Measurements from ENCODE around the gene SMARCAL1.
"Not testable (repeated sequence)": the region's sequence is repeated elsewhere in the genome, so short reads cannot be mapped to it uniquely, and the experiment has no call there.

SMARCAL1 gene

DNA sequence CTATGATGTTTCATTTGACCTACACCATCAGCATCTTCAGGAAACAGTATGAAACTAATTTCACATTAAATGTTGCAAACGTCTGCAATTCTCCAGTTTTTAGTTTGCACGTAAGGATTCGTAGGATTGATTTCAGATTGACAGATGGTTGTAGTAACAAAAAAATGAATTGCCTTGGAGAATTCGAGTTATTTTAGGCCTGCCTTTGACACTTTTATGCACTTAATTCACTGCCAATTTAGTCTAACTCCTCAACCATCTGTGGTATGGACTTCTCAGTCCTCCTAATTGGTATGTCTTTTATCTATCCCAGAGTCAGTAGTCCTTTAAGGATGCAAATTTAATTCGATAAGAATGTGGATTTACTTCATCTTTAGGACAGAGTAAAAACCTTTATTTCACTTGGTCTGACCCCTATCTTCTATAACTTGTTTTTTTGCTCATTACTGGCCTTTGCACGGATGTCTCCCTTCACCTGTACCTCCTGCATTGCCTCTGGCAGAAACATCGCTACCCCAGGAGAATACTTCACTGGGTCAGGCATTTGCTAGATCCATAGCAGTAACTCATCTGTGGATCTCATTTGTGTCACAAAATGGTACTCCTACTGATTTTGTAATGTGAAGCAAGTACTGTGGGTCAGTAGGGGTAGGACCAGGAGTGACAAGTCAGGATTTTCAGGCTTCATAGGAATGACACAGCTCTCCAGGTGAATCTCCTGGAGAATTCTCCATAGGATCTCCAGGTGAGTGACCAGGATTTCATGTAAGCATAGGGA is 90.3 kb downstream of the SMARCAL1 start:
- DNase-seq = no peak

DNA sequence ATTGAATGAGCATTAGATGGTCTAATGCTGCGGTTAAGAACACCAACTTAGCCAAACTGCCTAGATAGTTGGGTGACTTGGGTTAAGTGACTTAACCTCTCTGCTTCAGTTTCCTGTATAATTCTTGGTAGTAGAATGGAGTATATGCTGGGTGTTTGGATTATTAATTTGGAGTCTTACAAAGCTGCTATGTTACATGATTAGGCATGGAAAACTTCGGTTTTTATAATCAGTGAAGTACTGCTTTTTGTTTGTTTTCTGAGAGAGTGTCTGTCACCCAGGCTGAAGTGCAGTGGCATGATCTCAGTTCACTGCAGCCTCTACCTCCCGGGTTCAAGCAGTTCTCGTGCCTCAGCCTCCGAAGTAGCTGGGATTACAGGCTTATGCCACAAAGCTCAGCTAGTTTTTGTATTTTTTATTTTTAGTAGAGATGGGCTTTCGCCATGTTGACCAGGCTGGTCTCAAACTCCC is 90.9 kb downstream of the SMARCAL1 start:
- no peak for DNase-seq

DNA sequence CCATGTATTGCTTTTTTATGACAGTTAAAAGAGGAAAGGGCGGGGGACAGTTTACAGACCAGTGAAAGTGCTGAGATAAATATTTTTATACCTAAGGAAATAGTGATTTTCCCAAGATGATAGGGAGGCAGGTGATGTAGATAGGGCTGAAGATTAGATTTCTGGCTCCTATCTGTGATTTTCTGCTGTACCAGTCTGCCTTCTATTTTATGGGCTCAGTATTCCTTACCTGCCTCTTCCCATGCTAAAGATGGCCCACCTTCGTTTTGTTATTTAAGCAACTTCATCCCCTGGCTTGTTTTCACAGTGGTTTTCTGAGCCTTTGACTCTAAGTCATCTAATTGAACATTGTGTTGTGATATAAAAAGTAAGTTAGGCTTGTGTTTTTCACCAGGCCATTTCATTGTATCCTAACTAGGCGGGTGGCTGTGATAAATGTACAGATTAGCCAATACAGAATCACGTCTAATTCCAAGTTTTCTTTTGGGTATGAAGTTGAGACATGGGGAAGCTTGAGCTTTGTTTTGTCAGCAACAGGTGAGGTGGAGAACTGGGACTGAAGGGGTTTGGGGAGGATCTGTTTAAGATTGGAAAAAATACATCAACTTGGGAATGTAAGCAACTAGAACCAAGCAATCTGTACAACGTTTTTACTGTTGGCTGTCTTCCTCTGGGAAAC is 91.6 kb downstream of the SMARCAL1 start:
- no peak for DNase-seq

DNA sequence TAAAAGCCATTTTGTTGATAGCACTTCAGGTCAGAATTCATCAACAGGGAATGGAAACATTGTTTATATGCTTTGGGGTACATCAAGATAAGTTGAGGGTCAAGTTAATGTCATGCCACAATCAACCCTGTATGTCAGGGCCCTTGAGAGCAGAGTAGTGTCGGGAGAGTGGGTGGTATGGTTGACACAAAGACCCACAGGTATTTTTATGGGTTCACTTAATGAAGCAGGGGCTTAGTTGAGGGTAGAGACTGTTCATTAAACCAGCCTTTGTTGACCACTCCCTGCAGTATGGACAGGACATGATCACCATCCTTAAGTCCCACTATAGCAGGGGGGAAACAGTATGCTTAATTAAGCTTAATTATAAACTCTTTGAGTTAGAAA is 92.1 kb downstream of the SMARCAL1 start:
- no peak for DNase-seq

DNA sequence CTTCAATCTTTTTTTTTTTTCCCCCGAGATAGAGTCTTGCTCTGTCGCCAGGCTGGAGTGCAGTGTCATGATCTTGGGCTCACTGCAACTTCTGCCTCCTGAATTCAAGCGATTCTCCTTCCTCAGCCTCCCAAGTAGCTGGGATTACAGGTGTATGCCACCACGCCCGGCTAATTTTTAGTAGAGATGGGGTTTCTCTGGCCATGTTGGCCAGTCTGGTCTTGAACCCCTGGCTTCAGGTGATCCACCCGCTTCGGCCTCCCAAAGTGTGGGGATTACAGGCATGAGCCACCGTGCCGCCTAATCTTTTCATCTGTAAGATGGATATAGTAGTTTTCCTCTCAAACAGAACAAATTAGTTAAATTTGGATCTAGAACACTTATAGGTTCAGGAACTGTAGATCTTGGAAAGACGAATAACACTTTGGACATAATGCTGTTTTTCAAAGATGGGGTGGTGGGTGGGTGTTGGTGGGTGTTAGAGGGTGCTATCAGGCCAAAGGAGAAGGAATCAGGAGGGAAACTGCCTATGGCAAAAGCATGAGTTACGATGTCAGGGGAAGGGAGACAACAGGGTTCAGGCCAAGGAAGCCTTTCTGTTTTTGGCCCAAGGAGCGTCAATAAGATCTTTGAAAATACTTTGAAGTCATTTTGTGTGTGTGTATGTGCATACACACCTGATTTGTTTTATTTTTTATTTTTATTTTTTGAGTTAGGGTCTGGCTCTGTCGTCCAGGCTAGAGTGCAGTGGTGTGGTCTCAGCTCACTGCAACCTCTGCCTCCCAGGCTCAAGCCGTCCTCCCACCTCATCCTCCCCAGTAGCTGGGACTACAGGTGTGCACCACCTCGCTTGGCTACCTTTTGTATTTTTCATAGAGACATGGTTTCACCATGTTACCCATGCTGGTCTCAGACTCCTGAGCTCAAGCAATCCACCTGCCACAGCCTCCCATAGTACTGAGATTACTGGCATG is 93.1 kb downstream of the SMARCAL1 start:
- no peak for DNase-seq

DNA sequence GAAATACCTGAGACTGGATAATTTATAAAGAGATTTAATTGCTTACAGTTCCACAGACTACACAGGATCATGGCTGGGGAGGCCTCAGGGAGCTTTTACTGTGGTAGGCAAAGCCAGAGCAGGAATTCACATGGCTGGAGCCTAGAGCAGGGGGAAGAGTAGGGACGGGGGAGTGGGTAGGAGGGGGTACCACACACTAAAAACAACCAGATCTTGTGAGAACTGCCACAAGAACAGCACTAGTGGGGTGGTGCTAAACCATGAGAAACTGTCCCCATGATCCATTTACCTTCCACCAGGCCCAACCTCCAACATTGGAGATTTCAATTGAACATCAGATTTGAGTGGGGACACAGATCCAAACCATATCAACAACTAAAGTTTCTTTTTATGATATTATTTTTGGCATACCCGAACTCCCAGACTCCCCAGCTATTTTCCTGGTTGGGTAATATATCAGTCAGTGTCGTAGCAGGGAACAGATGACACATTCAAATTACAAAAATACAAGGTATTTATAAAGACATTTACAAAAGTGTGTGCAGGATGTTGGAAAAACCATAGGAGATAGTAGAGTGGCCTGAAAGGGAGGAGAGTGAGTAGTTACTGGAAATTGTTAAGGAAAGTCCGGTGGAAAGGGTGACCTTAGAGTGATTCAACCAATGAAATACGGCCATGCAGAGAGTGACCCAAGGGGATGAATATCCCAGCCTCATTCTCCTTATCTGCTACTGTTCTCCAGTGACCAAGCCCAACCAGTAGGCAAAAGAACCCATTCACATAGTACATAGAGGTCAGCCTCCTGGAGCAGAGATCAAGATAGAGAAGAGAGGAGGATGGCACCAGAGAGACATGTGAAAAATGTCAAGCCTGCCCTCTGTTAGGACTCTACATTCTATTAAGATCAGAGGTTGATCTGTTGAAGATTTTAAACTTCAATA is 95.2 kb downstream of the SMARCAL1 start:
- DNase-seq = no peak

DNA sequence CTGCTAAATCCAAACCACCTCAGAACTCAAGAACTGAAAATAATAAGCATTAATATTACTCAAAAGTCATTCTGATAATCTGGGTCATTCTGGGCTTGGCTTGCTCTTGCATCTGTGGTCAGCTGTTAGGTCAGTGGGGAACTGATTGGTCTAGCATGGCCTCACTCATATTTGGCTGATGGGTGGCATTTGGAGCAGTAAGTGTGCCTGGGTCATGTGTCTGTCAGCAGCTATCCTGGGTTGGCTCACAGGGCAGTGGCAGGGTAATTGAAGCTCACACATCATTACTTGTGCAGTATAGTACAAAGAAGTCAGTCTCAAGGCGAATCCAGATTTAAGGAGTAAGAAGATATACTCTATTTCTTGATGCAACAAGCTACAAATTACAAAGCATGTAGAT is 95.9 kb downstream of the SMARCAL1 start:
- DNase-seq = no peak

DNA sequence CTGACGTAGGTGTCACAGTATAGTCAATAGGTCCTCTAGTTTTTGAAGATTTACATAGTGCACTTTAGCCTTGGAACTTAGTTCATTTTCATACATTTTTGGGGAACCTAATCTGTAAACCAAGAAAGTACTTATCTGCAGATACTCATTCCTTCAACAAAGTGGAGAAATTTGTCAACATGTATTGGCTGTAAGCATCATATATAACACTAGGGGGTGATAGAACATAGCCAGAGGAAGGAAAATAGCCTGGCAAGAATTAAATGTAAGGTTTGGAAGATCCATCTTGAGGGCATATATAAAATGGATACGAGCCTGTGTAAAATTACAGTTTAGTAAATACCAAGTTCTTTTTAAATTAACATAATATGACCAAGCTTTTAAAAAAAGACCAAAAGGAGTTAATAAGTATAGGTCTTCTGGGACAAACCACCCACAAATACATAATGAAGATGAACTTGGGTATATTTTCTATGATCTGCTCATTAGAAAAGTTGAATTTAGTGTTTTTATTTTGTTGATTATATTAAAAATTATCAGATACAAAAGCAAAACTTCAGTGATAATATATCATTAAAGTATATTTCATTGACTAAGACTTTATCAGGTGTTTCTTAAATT is 104.6 kb downstream of the SMARCAL1 start:
- DNase-seq = peak in 1 of 2 experiments; percentile 9

DNA sequence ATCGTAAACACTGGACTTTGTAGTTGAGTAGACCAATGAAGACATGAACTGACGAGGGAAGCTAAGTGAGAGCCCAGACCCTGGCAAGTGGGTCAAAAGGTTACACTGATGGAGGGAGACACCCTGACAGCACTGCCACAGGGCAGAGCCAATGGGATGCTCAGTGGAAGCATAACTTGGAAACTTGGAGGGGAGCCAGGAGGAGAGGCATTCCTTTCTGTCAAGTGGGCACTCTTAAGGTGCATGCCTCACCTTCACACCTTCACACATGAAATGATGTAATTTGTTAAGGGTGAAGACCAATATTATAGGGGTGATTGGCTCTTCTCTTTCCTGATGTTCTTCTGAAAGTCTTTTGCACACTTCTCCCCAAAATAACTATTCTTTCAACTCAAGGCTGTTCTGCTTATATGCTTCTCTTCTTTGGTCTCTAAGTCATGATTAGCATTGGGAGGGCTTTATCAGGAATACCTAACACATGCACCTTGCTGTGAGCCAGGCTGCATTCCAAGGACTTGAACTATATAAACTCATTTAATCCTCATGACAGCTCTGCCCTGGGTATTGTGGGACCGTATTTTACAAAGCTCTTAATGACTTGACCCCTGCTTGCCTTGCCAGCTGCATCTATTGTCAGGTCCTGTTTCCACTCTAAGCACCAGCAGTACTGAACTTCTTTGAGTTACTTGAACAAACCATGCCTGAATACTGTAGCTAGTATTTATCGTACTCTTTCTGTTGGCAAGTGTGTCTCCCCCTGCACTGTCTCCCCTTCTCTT is 105.4 kb downstream of the SMARCAL1 start:
- no peak for DNase-seq

DNA sequence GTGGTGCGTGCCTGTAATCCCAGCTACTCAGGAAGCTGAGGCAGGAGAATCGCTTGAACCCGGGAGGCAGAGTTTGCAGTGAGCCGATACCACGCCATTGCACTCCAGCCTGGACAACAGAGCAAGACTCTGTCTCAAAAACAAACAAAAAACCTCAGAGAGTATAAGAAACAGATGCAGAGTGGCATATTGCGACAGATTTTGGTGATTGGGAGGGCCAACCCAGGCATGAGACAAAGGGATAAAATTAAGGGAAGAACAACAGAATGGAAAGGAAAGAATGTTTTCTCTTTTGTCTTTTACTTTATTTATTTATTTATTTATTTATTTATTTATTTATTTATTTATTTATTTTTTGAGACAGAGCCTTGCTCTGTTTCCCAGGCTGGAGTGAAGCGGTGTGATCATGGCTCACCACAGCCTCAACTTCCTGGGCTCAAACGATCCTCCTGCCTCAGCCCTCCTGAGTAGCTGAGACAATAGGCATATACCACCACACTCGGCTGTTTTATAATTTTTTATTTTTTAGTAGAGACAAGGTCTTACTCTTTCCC is 106.4 kb downstream of the SMARCAL1 start:
- not testable (repeated sequence) for DNase-seq

DNA sequence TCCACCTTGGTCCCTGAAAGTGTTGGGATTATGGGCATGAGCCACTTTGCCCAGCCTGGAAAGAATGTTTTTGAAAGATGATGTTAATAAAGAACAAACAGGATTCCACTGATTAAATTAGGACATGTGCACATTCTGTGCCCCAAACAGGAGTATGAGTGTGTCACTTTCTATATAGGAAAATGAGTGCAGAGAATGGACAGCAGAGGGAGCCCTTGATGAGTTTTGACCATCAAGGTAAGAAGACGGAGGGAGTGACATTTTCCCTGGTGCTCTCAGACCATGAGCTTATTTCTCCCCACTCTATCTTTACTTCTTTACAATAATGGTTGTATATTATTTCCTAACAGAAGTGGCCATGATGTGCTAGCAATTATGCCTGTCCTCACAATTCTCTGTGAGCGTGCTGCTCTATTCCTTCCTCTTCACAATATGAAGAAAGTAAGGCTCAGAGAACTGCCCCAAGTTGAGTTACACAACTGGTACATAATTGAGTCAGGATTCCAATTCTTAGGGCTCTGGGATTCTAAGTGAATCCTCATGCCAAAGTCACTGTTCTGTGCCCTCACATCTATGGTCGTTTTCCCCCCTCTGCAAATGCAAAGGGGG is 107.0 kb downstream of the SMARCAL1 start:
- peak; percentile 58 for DNase-seq

DNA sequence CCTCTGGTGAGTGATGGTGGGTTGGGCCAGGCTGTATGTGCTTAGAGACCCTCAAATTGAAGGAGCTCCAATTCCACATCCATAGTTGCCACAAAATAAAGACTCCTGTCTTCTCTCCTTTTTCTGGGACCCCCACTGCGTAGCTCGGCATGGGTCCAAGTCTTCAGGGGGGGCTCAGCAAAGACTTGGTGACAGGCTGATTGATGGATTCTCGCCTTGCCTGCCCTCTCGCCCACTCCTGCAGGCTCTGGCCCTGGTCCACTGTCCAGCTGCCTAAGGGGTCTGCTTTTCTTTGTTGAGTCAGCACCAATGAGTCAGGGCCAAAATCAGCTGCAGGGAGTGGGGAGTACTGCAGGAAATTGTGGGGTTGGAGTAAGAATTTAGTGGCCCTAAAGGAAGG is 107.8 kb downstream of the SMARCAL1 start:
- DNase-seq = no peak

DNA sequence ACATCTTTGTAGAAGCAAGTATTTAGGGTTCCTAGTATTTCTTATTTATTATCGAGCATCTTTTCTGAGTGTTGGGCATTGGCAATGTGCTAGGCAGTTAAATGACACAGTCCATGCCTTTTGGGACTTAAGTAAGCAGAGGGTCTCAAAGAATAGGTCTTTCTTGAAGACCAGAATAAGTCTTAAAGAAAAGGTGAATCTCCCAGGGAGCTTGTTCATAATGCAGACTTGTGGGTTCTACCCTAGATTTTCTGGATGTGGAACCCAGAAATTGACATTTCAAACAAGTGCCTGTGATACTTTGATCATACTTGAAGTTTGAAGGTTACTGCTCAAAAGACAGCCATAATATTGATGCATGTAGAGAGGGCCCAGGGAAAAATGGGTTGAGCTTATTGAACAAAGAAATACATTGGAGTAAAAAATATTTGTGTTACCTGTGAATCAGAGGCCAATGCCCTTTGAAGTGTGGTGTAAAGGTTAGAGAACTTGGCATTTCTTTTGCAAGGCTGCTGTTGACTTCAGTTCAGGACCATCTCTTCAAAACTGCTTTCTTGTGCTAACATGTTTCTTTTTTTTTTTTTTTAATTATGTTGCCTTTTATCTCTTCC is 110.7 kb downstream of the SMARCAL1 start:
- DNase-seq = no peak

DNA sequence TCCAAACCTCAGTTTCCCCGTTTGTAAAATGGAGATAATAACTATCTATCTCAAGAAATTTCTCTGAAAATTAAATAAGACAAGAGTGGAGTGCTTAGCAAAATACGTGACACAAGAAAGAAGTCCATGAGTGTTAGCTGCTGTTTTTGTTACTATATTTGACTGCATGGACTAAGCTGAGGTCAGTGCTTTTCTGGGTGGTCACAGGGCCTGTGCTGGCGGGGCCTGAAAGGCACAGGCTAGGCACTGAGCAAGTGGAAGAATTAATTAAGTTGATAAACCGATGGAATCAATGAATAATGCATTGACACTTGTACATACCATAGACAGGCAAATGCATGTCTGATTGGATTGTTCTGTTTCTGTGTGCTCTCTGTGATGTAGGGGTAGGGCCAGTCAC is 113.7 kb downstream of the SMARCAL1 start:
- DNase-seq = no peak

DNA sequence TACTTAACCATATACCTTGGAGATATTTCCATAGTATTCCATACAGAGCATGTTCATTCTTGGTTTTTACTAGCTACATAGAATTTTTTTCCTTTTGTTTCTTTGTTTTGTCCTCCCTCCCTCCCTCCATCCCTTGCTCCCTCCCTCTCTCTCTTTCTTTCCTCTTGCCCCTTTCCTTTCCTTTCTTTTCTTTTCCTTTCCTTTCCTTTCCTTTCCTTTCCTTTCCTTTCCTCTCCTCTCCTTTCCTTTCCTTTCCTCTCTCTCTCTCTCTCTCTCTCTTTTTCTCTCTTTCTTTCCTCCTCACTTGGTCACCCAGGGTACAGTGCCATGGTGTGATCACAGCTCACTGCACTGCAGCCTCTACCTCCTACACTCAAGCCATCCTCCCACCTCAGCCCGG is 114.7 kb downstream of the SMARCAL1 start:
- no peak for DNase-seq

DNA sequence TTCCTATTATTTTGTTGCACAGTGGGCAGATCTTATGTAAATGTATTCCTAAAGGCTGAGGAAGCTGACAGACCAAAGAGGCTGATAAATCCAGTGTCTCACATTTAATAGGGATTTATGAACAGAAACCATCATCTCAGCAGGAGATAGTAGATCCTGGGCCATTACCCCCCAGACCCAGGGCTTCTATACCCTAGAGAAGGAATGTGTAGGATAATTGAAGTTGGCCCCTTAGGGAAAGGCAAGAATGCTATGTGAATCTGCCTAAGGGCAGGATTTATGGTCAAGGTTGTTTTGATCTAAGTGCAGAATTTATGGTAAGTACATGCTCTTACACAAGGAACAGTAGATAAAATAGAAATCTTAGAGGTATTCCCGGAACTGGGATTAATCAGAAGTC is 115.3 kb downstream of the SMARCAL1 start:
- DNase-seq = no peak

DNA sequence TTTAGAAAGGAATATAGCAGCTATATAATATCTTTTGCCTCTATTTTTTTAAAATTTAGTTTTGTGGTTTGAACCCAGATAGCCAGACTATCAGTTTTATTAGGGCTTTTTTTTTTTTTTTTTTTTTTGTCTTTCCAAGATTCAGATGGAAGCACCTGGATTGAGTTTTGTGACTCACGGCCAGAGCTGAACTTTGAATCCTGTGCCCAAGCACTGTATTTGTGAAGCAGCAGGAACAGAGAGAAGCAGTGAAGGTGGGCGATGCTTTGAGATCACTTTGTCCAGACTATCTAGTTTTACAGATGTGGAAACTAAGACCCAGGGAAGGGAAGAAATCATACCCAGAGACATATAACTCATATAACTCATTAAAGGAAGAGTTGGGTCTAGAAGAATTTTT is 120.3 kb downstream of the SMARCAL1 start:
- DNase-seq = no peak

All from NCI-H1930 (cell line).